Activated CD4-positive, alpha-beta T cell treated with anti-CD3 and anti-CD28 coated beads for 1 hour (primary cell): Measurements from ENCODE around the gene ZCCHC24.
A peak's percentile ranks its signal among the peaks of the same experiment; 100 is the strongest.

ENCODE experiments used
- DNase-seq: peaks from one replicate; pipeline ENCODE4 v3.0.0-alpha.2; 2020

ZCCHC24 gene

DNA sequence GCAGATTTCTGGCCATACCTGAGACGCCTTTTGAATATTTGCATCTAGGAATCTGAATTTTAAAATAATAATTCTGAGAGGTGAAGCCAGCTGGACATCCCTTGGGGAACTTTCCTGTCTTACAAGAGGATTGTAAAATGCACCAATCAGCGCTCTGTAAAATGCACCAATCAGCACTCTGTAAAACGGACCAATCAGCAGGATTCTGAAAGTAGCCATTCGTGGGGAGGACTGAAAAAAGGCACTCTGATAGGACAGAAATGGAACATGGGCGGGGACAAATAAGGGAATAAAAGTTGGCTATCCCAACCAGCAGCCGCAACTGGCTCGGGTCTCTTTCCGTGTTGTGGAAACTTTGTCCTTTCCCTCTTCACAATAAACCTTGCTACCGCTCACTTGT, 88.2 kb downstream of the ZCCHC24 start:
- peak; percentile 1 for DNase-seq

GRCh38 chr10:79356104-79356503, 89.3 kb downstream of the ZCCHC24 start:
- peak; percentile 4 for DNase-seq

DNA sequence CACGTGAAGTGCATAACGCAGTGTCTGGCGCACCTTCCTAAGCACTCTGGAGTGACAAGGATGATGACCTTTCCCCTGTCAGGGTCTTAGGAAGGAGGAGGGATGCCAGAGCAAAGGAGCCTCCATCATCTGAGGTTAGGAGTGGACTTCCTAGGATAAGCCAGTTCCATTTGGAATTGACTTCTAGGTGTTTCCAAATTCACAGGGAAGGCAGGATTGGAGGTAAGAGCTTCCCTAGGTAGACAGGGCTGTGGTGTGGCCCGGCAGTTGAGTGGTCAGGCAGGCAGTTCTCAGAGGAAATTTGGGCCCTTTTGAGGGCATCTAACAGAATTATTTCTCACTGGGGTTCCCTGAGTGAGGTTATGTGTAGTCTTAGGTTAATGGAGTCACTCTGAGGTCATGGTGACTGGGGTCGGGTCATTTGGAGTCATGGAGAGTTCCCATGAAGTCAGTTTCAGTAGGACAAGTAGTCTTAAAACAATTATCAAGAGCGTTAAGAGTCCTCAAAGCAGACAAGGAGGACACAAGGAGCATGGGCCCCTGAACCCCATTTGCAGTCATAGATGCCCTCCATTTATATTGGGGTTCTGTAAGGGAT, 89.9 kb downstream of the ZCCHC24 start:
- peak; percentile 1 for DNase-seq

GRCh38 chr10:79354615-79355014, 90.8 kb downstream of the ZCCHC24 start:
- no peak for DNase-seq

DNA sequence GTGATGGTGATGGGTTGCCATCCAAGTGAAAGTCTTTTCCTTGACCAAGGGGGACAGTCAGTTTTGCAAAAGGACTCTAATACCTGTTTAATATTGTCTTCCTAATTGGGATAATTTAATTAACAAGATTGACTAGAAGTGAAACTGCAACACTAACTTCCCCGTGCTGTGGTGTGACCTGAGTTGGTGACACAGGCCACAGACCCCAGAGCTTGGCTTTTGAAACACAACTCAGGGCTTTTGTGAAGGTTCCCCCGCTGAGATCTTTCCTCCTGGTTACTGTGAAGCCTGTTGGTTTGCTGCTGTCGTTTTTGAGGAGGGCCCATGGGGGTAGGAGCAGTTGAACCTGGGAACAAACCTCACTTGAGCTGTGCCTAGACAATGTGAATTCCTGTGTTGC, 91.3 kb downstream of the ZCCHC24 start:
- peak; percentile 5 for DNase-seq

DNA sequence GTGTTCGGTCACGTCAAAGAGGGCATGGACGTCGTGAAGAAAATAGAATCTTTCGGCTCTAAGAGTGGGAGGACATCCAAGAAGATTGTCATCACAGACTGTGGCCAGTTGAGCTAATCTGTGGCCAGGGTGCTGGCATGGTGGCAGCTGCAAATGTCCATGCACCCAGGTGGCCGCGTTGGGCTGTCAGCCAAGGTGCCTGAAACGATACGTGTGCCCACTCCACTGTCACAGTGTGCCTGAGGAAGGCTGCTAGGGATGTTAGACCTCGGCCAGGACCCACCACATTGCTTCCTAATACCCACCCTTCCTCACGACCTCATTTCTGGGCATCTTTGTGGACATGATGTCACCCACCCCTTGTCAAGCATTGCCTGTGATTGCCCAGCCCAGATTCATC, 91.7 kb downstream of the ZCCHC24 start:
- peak; percentile 6 for DNase-seq

DNA sequence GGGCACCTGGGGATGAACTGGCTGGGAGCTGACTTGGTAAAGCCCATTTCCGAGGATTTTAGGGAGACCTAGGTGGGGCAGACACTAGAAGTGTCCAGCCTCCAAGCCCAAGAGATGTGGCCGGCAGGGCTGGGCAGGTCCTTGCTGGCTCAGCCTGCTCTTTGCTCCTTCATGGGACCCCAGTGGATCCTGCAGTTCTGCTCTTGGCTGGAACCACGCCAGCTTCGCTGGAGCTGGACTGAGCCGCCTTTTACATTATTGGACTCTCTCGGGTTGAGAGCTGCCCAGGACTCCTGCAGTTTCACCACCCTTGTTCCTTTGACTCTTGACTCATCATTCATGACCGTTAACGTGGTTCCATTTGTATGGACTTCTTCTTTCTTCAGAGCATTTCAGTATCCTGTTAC, 92.4 kb downstream of the ZCCHC24 start:
- no peak for DNase-seq

DNA sequence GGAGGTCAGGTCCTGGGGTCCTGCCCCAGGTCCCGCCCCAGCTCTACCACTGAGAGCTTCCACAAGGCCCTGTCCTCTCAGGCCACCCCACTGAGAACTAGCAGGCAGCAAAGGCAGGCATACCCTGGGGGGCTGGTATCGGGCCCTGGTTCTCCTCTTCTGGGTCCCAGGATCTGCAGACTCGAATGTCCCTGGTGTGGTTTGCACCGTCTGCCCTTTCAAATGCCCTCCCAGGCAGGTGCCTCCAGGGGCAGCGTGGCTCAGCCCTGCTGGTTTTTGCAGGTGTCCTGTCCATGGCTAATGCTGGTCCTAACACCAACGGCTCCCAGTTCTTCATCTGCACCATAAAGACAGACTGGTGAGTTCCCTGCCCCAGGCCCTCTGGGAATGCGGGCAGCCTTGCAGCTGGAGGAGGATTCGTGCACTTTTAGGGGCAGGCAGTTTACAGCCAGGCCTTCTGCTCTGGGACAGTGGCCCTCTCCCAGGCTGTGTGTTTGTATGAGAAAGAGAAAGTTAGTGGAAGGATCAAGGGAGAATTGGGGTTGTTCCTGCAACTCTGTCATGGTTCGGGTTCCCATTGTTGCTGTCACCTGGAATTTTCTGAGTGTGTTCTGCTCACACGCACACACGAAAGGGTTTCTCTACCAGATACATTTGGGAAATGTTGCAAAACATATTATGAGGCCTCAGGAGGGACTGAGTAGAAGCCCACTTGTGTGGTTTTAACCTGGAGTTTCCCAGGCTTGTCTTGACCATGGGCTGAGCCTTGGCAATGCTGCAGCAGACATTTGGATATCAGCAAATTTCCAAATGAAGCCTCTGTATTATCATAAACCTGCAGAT, 93.2 kb downstream of the ZCCHC24 start:
- no peak for DNase-seq

GRCh38 chr10:79351332-79351731, 94.1 kb downstream of the ZCCHC24 start:
- no peak for DNase-seq

DNA sequence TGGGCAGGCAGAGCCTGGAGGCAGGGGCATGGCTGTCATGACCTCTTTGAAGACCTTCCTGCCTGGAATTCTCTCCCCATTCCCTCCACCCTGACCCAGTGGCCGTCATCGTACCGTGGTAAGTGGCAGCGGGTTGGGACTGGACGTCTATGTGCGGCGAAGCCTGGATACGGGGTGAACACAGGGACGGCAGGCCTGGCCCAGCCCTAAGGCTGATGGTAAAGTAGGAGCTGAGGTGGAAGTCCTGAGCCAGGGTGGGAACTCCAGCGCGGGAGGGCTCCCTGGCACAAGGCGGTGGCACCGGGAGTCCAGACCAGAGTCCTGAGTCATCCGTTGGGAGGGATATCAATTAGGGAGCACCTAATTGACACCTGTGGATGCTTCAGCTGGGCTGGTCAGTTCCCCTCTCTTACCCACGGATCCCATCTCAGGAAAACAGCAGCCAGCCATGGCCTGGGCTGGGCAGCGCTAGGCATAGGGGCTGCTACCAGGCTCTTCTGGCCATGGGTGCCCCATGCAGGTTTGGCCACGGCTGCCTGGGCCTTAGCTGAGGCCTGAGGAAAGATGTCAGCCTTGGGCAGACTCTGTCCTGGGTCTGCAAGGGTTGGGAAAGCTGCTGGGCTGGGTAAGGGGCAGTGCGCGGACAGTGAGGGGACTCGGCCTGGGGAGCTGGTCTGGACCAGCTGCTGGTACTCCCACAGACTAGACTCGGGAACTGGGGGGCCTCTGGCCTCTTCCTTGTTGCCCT, 94.8 kb downstream of the ZCCHC24 start:
- DNase-seq: no peak

DNA sequence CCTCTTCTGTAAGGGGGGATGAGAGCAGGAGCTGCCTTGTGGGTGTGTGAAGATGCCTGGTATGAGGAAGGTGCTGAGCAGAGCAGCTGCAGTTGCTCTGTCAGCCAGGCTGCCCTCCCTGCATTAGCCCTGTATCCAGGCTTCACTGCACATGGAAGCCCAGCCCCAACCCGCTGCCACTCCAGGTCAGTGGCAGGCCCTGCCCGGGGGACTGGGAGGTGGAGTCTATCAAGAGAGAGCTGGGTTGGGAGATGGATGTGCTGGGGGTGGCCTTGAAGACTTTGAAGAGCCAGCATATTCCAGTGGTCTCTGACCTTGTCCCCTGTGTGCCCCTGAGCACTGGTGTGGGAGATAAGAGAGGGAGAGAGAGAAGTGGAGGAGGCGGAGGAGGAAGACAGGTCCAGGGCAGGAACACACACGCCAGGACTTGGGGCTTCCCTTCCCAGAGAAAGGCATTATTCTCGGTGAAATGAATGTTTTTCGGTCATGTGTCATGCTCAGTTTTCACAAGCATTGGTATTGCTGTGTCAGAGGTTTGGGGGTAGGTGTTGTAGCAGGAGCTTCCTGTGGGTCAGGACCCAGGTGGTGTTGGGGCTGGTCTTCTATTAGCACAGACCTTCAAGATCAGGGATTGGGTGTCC, 95.5 kb downstream of the ZCCHC24 start:
- no peak for DNase-seq

DNA sequence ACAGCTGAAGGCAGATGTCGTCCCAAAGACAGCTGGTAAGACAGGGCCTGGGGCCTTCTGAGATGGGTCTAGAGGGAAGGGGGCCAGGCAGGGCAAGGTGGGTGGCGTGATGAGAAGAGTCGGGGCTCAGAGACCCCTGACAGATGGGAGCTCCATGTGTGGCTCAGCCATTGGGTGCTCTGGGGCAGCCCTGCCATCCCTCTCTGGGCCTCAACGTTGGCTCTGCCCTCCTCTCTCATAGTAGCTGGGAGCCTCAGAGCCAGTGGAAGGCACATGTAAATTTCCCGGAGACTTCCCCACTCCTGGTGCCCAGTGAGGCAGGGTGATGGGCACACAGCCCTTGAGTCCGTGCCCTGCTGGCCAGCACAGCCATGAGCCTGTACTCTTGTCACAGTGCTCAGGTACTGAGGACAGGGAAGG, 96.3 kb downstream of the ZCCHC24 start:
- no peak for DNase-seq

DNA sequence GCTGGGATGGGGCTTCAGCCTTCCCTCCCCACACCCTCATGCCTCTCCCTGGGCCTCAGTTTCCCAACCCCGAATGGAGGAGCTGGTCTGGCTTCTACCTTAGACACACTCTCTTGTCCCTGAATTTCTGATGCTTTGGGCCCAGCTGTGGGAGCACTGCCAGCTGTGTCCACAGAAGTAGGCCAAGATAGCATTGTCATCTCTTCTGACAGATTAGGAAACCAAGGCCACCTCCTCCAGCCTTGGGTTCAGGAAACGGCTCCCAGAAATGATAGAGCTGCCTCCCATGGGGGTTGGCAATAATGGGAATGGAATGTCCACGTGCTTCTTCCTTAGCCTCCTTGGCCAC, 96.8 kb downstream of the ZCCHC24 start:
- no peak for DNase-seq

DNA sequence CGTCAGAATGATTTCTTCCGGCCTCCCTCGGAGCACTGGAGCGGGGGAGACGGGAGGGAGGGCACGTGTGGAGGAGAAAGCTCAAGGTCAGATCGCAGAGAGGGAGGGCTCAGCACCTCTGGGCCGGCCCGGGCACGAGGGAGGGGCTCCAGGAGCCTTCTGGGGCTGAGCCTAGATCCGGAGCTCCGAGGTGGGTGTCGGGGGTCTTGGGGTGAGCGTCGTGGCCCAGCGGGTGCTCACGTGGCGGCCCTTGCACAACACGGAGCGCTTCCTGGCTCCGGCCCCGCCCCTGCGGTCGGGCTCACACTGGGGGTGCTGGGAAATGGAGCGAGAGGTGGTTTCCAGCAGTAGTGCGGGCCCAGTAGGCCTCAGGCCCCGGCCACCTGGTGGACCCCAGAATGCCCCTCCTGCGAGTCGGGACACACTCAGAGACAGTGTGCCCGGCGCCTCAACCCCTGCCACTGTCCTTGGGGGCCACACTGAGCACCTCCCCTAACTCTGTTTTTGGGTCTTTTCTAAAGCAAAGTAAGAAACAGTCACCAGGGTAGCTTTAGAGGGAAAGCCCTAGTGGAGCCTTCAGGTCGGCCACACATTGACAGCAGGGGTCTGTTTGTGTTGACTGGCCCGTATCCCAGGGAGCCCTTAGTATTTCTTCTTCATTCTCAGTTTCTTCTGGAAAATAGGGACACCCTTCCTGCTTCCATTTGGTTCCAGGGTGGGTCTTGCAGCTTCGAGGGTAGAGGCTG, 97.4 kb downstream of the ZCCHC24 start:
- DNase-seq: peak; percentile 50

DNA sequence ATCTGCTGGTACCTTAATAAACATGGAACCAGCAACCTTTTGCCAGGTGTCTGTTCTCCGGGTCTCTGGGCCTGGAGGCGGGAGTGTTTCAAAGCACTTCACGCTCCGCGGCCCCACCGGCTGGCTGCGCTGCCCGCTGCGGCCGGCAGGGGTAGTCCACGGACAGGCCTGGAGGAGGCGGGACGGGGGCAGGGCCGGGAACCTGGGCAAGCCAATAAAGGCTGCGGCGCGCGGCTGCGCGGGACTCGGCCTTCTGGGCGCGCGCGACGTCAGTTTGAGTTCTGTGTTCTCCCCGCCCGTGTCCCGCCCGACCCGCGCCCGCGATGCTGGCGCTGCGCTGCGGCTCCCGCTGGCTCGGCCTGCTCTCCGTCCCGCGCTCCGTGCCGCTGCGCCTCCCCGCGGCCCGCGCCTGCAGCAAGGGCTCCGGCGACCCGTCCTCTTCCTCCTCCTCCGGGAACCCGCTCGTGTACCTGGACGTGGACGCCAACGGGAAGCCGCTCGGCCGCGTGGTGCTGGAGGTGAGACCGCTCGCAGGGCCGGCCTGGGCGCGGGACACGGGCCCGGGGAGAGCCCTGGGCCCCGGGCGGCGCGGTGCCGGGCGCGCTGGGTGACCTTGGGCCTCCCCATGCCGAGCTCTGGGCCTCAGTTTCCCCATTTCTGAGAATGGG, 98.1 kb downstream of the ZCCHC24 start, which contains the start of gene PPIF:
PPIF (plus strand) TSS at position 244 of the 668 bp plus-strand sequence; CDS start at position 324, 80 bp downstream.
- peak; percentile 88 for DNase-seq

DNA sequence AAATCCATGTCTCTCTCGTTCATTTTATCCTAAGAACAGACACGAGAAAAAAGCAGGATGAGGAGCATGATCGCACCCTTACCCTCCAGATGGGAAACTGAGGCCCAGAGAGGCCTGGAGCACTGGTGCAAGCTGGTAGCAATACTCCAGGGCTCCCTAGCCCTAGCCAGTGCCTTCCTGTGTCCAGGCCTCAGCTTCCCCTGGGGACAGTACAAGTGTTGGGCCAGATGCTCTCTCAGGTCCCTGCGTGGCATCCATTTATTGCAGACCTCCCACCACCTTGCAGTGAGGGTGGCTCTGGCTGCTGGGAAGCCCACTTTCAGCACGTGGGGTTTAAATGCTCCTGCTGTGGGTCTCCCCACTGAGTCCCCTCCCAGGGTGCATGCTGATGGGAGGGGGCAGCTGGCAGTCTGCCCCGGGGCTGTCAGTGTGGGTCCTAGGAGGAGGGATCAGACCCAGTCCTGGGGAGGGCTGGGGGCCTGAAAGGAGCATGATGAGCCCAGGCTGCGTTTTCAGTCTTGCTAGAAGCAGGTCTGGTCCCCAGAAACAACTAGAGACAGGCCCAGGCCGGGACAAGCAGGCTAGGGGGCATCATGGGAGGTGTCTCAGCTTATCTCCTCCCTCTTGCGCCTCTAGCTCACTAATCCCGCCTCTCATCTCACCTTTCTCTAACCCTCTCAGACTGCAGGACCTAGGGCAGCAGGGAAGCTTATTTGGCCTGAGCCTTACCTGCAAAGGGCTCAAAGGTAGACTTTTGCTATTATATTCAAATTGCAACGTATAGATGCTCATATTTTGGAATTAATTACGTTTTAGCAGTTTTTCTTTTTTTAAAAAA, 98.8 kb downstream of the ZCCHC24 start:
- DNase-seq: no peak

DNA sequence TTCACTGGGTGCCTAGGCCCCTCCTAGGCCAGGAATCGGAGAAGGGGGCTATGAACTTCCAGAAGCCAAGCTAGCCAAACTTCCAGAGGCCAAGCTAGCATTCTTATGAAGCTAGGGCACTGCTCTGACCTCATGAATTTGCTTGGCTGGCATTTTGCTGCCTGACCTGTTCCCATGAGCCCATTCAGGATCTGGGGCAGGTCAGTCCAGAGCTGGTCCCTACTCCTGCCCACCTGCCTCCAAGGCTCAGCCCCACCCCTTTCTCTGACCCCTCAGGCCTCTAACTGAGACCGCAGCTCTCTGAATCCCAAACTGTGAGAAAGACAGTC, 99.4 kb downstream of the ZCCHC24 start:
- DNase-seq: no peak

DNA sequence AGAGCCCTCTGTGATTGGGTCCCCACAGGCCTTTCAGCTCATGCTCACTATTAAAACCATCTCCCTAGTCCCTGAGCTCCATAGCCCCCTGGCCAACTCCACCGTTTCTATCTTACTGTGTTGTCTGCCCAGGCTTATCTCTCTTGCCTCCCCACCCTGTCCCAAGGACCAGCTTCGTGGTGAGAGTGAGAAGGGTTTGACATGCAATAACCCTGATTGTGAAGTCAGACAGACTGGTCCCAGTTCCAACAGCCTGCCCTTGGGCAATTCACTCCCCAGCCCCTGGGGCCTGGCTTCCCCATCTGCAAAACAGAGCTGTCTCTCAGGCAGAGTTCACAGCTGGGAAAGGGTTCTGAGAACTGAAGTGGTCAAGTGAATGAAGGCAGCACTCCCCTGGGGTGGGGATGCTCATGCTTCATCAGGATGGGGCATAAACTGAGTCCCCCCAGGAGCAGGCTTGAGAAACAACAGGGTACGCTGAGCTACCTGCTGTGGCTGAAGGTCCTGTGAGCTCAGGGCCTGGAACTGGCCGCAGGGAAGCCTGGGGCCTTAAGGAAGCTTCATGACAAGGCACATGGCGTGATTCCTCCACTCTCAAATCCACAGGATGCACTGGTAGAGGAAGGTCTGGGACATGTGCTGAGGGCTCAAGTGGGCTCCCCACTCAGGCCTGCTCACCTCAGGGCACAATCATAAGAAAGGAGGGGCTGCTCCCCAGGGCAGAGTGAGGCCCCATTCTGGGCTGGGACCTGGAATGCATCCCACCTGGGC, 100.0 kb downstream of the ZCCHC24 start:
- no peak for DNase-seq

GRCh38 chr10:79344502-79345195, 100.8 kb downstream of the ZCCHC24 start:
- DNase-seq: no peak
